ENCODE results near the gene MYO1D.

DNA sequence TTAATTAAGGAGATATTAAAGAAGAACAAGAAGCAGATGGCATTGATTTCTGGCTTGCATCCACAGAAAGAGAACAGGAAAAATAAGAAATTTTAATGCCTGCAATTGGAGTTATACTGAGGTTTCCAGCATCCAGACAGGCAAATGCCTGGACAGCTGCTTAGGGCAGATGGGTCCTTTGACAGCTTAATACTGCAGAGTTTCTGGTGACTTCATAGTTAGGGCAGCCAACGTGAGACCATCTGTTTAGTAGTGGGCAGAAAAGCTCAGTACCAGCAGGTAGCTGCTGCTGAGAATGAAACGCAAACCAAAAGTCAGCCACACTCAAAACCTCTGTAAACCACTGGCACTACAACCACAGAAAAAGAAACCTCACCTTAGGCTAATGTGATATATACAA, 280.3 kb downstream of the MYO1D start:
- TF ChIP-seq, protein P1, sequence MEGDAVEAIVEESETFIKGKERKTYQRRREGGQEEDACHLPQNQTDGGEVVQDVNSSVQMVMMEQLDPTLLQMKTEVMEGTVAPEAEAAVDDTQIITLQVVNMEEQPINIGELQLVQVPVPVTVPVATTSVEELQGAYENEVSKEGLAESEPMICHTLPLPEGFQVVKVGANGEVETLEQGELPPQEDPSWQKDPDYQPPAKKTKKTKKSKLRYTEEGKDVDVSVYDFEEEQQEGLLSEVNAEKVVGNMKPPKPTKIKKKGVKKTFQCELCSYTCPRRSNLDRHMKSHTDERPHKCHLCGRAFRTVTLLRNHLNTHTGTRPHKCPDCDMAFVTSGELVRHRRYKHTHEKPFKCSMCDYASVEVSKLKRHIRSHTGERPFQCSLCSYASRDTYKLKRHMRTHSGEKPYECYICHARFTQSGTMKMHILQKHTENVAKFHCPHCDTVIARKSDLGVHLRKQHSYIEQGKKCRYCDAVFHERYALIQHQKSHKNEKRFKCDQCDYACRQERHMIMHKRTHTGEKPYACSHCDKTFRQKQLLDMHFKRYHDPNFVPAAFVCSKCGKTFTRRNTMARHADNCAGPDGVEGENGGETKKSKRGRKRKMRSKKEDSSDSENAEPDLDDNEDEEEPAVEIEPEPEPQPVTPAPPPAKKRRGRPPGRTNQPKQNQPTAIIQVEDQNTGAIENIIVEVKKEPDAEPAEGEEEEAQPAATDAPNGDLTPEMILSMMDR (conservative IDR thresholded peaks at IDR 0.05): no peak
- TF ChIP-seq EZH2 (IDR thresholded peaks at IDR 0.05; ENCODE audit: low read depth): no peak
